Transverse colon (tissue), 4 donors: ENCODE measurements around the gene MAPRE2. TPM values are rescaled to one million over a fixed set of nuclear protein-coding genes. Genes with fewer than 3 reads are reported as not detected.

ENCODE experiments used
- DNase-seq: peaks from one replicate; pipeline ENCODE4 v3.0.0-alpha.2; 2019
- H3K27ac ChIP-seq, 4 donors: fragments of 200-600 bp; sonication (generic); 2 replicates each; pipeline ENCODE4 v1.5.1; 2016 to 2018; ENCODE audit warnings: inconsistent platforms in 4 of 4
- H3K27me3 ChIP-seq: fragments of 200-600 bp; sonication (generic); 2 replicates; pipeline ENCODE4 v1.5.1; 2017; ENCODE audit warnings: inconsistent platforms
- H3K36me3 ChIP-seq, 4 donors: fragments of 200-600 bp; sonication (generic); 2 replicates each; pipeline ENCODE4 v1.5.1; 2017 to 2019; ENCODE audit warnings: inconsistent platforms in 4 of 4
- H3K4me1 ChIP-seq, 4 donors: fragments of 200-600 bp; sonication (generic); 2 replicates each; pipeline ENCODE4 v1.5.1; 2017 to 2020; ENCODE audit warnings: inconsistent platforms in 4 of 4
- H3K4me3 ChIP-seq, 4 donors: fragments of 200-600 bp; sonication (generic); 1 replicate in 1 of 4; 2 replicates in 3 of 4; pipeline versions ENCODE4 v1.5.1 to v1.6.1; 2017 to 2019; ENCODE audit warnings: inconsistent platforms in 4 of 4
- H3K9me3 ChIP-seq, 2 donors: fragments of 200-600 bp; sonication (generic); 2 replicates each; pipeline ENCODE4 v1.5.1; 2017 to 2019; ENCODE audit warnings: inconsistent platforms in 2 of 2
- EP300 ChIP-seq: sonication (generic); formaldehyde crosslinking; IDR thresholded peaks from one replicate; pipeline ENCODE4 v1.6.1; 2017; ENCODE audit warnings: antibody characterized with exemption, low read depth
- POLR2A ChIP-seq: fragments of 450-650 bp; IDR thresholded peaks from one replicate; pipeline ENCODE4 v1.6.1; 2016; ENCODE audit warnings: antibody characterized with exemption, mild to moderate bottlenecking, moderate library complexity
- POLR2AphosphoS5 ChIP-seq, 3 donors: sonication (generic); formaldehyde crosslinking; IDR thresholded peaks; one replicate each; pipeline ENCODE4 v1.6.1; 2016; ENCODE audit warnings: antibody characterized with exemption in 3 of 3
- WGBS, 2 donors: methylation state at CpG; one replicate each; pipeline ENCODE4 v1.1.5; 2018; ENCODE audit warnings: low coverage in 1 of 2; 5-methylcytosine and 5-hydroxymethylcytosine counted together
- in situ Hi-C, 4 donors: fragments of 200-750 bp; cut with MboI; loops; one replicate each; pipeline versions ENCODE4 v1.15.0 to v1.15.1; 2017; ENCODE audit warnings: low sequenced_read_pairs in 3 of 4, low pct_ligation_motif_present in 1 of 4, low pct_unique_long_range_greater_than_20kb in 1 of 4
- intact Hi-C: fragments of 100-400 bp; cut with DNase I; formaldehyde crosslinking; loops from one replicate; pipeline ENCODE4 v1.15.1; 2023; ENCODE audit warnings: low total_unique reads
- total RNA-seq, 4 donors: library from RNA; depleted of rRNA; stranded (reverse); fragments of >200 nt; gene quantifications; one replicate each; pipeline ENCODE4 v1.1.0, GENCODE V29; 2016
- TF ChIP-seq, protein P1 (sequence below), 5 experiments: fragments of 200-600 bp in 3 of 5; fragments of 450-650 bp in 2 of 5; sonication (generic) in 3 of 5; IDR thresholded peaks; 1 replicate in 2 of 5; 2 replicates in 3 of 5; pipeline ENCODE4 v1.5.1; 2016 to 2017; ENCODE audit warnings: antibody characterized with exemption in 5 of 5, inconsistent platforms in 3 of 5, mild to moderate bottlenecking in 2 of 5, moderate library complexity in 1 of 5

Gene MAPRE2
- total RNA-seq, 4 donors from 2014 or later, result 23.1 to 102 (median 48.5) TPM

DNA sequence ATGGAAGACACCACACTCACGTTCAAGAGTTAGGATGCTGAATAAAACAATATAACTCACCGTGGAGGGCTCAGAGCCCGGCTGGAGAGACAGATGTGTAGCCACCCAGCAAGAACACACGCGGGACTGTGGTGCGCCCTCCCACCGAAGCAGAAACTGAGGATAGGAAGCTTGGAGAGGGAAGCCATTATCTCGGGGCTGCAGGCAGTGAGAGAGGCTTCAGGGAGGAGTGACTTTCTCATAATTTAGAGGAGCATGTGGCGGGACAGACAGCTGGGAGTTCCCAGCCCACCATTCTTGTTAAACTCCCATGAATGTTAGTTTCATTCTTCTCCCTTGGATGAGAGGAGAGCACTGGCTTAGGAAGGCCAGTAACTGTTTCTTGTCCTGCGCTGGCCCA lies 96.4 kb downstream of the MAPRE2 start:
- intact Hi-C loops (no loop called here), in situ Hi-C loops (loop anchor here in 2 of 4 donors (25.0 kb wide), 2 partner anchors 125 to 275 kb away; no protein-coding TSS in a partner anchor)
- no peaks in the 10 kb centered on the region for H3K27me3 ChIP-seq
- no peak for DNase-seq
- 87 to 90% methylated on average over 6 to 10 of the region's 10 CpGs for WGBS, 2 donors
- H3K4me1 ChIP-seq, result no peaks in the 10 kb centered on the region
- peaks cover 0 to 6% (median 2%) of the 10 kb centered on the region in 4 donors for H3K36me3 ChIP-seq
- H3K4me3 ChIP-seq, result no peak overlapping the region
- TF ChIP-seq POLR2A (no peak), POLR2AphosphoS5 (IDR thresholded peaks at IDR 0.05) (no peak), EP300 (no peak)
- TF ChIP-seq, protein P1, sequence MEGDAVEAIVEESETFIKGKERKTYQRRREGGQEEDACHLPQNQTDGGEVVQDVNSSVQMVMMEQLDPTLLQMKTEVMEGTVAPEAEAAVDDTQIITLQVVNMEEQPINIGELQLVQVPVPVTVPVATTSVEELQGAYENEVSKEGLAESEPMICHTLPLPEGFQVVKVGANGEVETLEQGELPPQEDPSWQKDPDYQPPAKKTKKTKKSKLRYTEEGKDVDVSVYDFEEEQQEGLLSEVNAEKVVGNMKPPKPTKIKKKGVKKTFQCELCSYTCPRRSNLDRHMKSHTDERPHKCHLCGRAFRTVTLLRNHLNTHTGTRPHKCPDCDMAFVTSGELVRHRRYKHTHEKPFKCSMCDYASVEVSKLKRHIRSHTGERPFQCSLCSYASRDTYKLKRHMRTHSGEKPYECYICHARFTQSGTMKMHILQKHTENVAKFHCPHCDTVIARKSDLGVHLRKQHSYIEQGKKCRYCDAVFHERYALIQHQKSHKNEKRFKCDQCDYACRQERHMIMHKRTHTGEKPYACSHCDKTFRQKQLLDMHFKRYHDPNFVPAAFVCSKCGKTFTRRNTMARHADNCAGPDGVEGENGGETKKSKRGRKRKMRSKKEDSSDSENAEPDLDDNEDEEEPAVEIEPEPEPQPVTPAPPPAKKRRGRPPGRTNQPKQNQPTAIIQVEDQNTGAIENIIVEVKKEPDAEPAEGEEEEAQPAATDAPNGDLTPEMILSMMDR (IDR thresholded peaks at IDR 0.05), result no peak
- no peak overlapping the region for H3K27ac ChIP-seq
- H3K9me3 ChIP-seq, result no peaks in the 10 kb centered on the region

DNA sequence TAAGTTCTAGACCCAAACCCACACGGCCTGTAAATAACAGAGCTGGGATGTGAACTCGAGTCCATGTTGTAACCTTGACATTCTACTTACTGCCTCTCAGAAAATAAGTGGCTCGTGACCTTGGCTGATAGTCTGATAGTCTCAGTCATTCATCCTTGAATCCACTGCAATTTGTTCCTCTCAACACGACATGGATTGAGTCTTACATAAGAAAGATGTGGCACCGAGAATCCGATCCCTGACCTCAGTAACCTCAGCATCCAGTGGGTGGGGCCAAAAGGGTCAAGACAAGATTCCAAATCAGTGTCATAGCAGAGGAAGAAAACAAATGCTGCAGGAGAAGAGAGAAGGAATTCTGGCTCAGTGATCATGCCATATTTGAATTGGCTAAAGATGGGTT lies 97.6 kb downstream of the MAPRE2 start:
- no peaks in the 10 kb centered on the region for H3K27me3 ChIP-seq
- 43 to 77% methylated on average over 3 to 6 of the region's 6 CpGs for WGBS, 2 donors
- H3K36me3 ChIP-seq, result peaks cover 0 to 6% (median 2%) of the 10 kb centered on the region in 4 donors
- TF ChIP-seq EP300 (no peak), POLR2A (no peak), POLR2AphosphoS5 (IDR thresholded peaks at IDR 0.05) (no peak)
- TF ChIP-seq, protein P1 (IDR thresholded peaks at IDR 0.05), result no peak
- peaks cover 0 to 3% (median 0%) of the 10 kb centered on the region in 4 donors for H3K4me1 ChIP-seq
- in situ Hi-C loops (loop anchor here in 2 of 4 donors (25.0 kb wide), 2 partner anchors 126 to 276 kb away; no protein-coding TSS in a partner anchor), intact Hi-C loops (no loop called here)
- DNase-seq, result no peak
- H3K27ac ChIP-seq, result no peak overlapping the region
- H3K4me3 ChIP-seq, result no peak overlapping the region
- H3K9me3 ChIP-seq, result no peaks in the 10 kb centered on the region

DNA sequence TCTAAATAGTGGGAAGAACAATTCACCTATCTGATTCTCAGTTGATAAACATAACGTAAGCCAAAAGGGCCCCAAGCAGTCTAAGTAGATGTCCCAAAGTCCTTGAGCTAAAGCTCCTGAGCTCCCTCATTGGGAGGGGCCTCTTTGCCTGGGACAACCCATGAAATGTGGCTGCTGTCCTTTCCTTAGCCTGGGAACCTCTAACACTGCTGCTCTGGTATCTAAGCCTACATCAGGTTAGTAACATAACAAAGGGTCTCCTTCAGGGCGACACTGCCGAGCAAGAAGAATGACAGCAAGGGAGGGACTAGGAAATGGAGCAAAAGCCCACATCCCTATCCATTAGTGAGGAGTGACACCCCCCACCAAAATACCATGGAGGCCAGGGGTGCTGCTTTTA lies 98.3 kb downstream of the MAPRE2 start:
- DNase-seq, result no peak
- intact Hi-C loops (no loop called here), in situ Hi-C loops (loop anchor here in 2 of 4 donors (25.0 kb wide), 2 partner anchors 127 to 277 kb away; no protein-coding TSS in a partner anchor)
- 98 to 100% methylated on average over 1 to 3 of the region's 3 CpGs for WGBS, 2 donors
- Histone ChIP-seq H3K27me3 (no peaks in the 10 kb centered on the region), H3K36me3 (peaks cover 0 to 6% (median 2%) of the 10 kb centered on the region in 4 donors), H3K9me3 (no peaks in the 10 kb centered on the region), H3K4me3 (no peak overlapping the region), H3K27ac (no peak overlapping the region), H3K4me1 (peaks cover 0 to 8% (median 0%) of the 10 kb centered on the region in 4 donors)
- no peak for TF ChIP-seq POLR2AphosphoS5 (IDR thresholded peaks at IDR 0.05)

DNA sequence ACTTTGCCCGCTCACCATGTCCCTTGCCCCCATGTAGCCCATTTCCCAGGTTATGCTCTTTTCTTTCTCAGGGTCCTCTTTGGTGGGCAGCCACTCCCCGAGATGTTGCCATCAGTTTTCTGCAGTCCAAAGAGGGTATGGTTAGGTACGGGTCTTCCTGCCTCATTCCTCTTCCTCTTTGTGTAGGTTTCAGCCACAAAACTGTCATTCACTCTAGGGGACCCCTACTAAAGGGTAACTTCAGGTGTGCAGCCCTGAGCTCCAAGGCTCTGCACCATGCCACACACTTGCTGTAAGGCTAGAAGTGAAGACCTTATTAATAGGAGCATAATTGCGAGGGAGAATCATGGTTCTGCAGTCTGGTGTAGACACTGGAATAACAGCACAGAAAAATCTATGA lies 99.9 kb downstream of the MAPRE2 start:
- peaks cover 0 to 8% (median 0%) of the 10 kb centered on the region in 4 donors for H3K4me1 ChIP-seq
- in situ Hi-C loops (loop anchor here (10.0 to 25.0 kb wide), 3 partner anchors 129 to 279 kb away; no protein-coding TSS in a partner anchor), intact Hi-C loops (no loop called here)
- H3K36me3 ChIP-seq, result peaks cover 0 to 5% (median 0%) of the 10 kb centered on the region in 4 donors
- H3K27ac ChIP-seq, result no peak overlapping the region
- no peak for DNase-seq
- H3K4me3 ChIP-seq, result no peak overlapping the region
- 88 to 100% methylated on average over 3 to 4 of the region's 4 CpGs for WGBS, 2 donors
- no peaks in the 10 kb centered on the region for H3K9me3 ChIP-seq
- H3K27me3 ChIP-seq, result no peaks in the 10 kb centered on the region
- TF ChIP-seq POLR2A (no peak), EP300 (no peak), POLR2AphosphoS5 (IDR thresholded peaks at IDR 0.05) (no peak)
- TF ChIP-seq, protein P1 (IDR thresholded peaks at IDR 0.05), result no peak
